Fibroblast of mammary gland (primary cell): Measurements from ENCODE around the gene TSACC.

Source experiments
- DNase-seq: peaks from one replicate; pipeline ENCODE4 v3.0.0-alpha.2; 2010; ENCODE audit warnings: low read depth
- H3K4me3 ChIP-seq: 2 replicates; pipeline ENCODE4 v1.5.1; 2011; ENCODE audit warnings: low read depth, mild to moderate bottlenecking, low read length, moderate library complexity; ENCODE audit not compliant: control insufficient read depth
- CTCF ChIP-seq: conservative IDR thresholded peaks from 2 replicates; pipeline ENCODE4 v1.5.1; 2011; ENCODE audit warnings: low read depth, low read length, inconsistent platforms; ENCODE audit not compliant: control insufficient read depth, insufficient read depth

The TSACC gene

GRCh38 chr1:156388174-156389137 lies 50.1 kb downstream of the TSACC start:
- H3K4me3 ChIP-seq, result no peak overlapping the region
- no peak for DNase-seq
- TF ChIP-seq CTCF, result no peak

DNA sequence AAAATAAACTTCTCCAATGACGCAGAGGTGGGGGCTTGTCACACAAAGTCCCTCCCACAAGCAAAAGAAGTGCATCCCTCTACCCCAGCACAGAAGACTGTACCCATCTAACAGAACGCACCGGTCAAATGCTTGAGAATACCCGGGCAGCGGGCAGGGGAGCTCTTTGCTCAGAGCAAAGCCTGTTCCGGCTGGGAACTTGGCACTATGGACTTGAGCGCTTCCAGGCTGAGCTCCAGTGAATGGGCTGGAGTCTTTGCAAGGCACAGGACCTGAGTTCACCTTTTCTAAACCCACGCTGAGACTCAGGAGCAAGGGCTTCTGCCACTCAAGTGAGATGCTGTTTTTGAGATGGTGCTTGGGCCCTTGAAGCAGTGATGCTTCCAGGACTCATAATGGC lies 51.0 kb downstream of the TSACC start:
- TF ChIP-seq CTCF, result no peak
- no peak overlapping the region for H3K4me3 ChIP-seq
- no peak for DNase-seq

DNA sequence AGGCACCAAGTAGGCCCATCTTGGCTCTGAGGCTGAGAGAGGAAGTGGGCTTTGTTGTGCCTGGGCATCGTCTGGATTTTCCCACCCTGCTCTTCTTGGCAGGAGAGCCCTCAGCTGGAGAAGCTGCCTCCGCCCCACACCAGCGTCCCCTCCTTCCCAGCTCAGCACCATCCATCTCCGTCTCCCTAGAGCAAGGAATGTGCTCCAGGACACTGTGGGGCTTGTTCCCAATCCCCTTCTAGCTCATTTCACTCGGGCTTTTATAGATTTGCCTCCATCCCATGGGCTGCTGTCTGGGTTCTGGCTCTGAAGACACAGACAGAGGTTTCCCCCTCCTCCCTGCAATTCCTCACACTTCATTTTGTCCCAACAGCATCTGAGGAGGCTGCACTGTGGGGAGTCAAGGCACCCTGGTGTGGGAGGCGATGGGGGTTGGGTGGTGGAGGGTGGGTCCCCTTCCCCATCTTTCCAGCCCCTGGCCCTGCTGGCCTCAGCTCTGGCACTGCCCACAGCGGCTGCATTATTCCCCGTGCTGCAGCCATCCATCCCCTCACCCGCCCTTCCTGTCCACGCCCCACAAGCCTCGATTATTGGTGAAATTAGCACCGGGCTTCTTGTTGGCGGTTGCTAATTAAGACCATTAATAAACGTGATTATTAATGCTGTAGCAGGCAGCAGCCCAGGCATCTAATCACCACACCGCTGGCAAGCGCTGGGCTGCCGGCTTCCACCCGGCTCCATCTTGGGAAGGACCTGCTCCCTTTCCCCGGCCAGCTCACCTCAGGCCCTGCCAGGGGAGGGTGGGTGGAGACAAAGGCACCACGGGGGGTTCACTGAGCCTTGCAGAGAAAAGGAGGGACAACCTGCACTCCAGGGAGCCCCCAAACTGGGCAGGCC lies 52.4 kb downstream of the TSACC start:
- TF ChIP-seq CTCF, result no peak
- no peak overlapping the region for H3K4me3 ChIP-seq
- no peak for DNase-seq

GRCh38 chr1:156391366-156391677 lies 53.0 kb downstream of the TSACC start:
- no peak overlapping the region for H3K4me3 ChIP-seq
- no peak for TF ChIP-seq CTCF
- DNase-seq, result no peak

- H3K4me3 ChIP-seq, result no peak overlapping the region
- TF ChIP-seq CTCF, result no peak
- no peak for DNase-seq
These were observed 53.4 kb downstream of the TSACC start for GRCh38 chr1:156391701-156392100.

DNA sequence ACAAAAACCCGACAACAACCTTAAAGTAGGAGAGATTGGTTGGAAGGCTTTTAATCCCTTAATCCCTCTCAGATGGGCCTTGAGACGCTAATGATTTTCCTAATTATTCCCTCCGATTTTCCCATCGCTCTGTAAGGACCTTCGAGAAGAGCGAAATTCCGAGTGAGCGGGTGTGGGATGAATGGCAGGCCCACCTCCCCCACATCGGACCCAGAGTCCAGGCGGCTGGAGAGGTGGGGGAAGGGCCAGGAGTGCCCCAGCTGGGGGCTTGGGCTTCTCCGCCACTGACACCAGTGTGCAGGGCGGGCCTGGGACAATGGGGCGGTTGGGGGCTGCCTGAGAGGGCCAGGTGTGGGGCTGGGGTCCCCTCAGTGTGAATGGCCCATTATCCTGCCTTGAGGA lies 54.1 kb downstream of the TSACC start:
- no peak overlapping the region for H3K4me3 ChIP-seq
- no peak for TF ChIP-seq CTCF
- DNase-seq, result no peak
